Hepatocyte (in vitro differentiated cells): ENCODE measurements around the gene NT5M. TPM values are rescaled to one million over a fixed set of nuclear protein-coding genes. Genes with fewer than 3 reads are reported as not detected.

Experiments used
- DNase-seq: peaks from one replicate; pipeline ENCODE4 v3.0.0-alpha.2; 2016; ENCODE audit warnings: low spot score
- H2AFZ ChIP-seq: fragments of 200-600 bp; sonication (generic); 2 replicates; pipeline ENCODE4 v1.6.0; 2016; ENCODE audit warnings: antibody characterized with exemption, mild to moderate bottlenecking
- H3K27ac ChIP-seq: fragments of 200-600 bp; sonication (generic); 2 replicates; pipeline ENCODE4 v1.5.1; 2016; ENCODE audit warnings: mild to moderate bottlenecking
- H3K27me3 ChIP-seq: fragments of 200-600 bp; sonication (generic); 2 replicates; pipeline ENCODE4 v1.6.1; 2016
- H3K36me3 ChIP-seq: fragments of 200-600 bp; sonication (generic); replicated peaks from 2 replicates; pipeline ENCODE4 v1.5.1; 2016; ENCODE audit warnings: low read depth; ENCODE audit not compliant: insufficient read depth
- H3K4me1 ChIP-seq: fragments of 200-600 bp; sonication (generic); 2 replicates; pipeline ENCODE4 v1.5.1; 2016; ENCODE audit warnings: mild to moderate bottlenecking, moderate library complexity; ENCODE audit not compliant: insufficient read depth
- H3K4me2 ChIP-seq: fragments of 200-600 bp; sonication (generic); 2 replicates; pipeline ENCODE4 v1.6.0; 2016
- H3K4me3 ChIP-seq: fragments of 200-600 bp; sonication (generic); 2 replicates; pipeline ENCODE4 v1.5.1; 2016; ENCODE audit warnings: mild to moderate bottlenecking
- H3K79me2 ChIP-seq: fragments of 200-600 bp; sonication (generic); 2 replicates; pipeline ENCODE4 v1.6.0; 2017; ENCODE audit warnings: mild to moderate bottlenecking
- H3K9me2 ChIP-seq: fragments of 200-600 bp; sonication (generic); replicated peaks from 2 replicates; pipeline ENCODE4 v1.6.0; 2017; ENCODE audit warnings: mild to moderate bottlenecking; ENCODE audit not compliant: insufficient read depth
- H3K9me3 ChIP-seq: fragments of 200-600 bp; sonication (generic); 2 replicates; pipeline ENCODE4 v1.5.1; 2016; ENCODE audit warnings: low read depth, mild to moderate bottlenecking
- H4K20me1 ChIP-seq: fragments of 200-600 bp; sonication (generic); 2 replicates; pipeline ENCODE4 v1.6.0; 2016; ENCODE audit warnings: mild to moderate bottlenecking; ENCODE audit not compliant: insufficient read depth, poor library complexity, severe bottlenecking
- CTCF ChIP-seq: fragments of 200-600 bp; sonication (generic); IDR thresholded peaks from 2 replicates; pipeline ENCODE4 v1.5.1; 2016; ENCODE audit warnings: antibody characterized with exemption, mild to moderate bottlenecking; ENCODE audit not compliant: poor library complexity
- EZH2 ChIP-seq: fragments of 200-600 bp; sonication (generic); IDR thresholded peaks from 2 replicates; pipeline ENCODE4 v1.6.1; 2016; ENCODE audit warnings: antibody characterized with exemption, mild to moderate bottlenecking, borderline replicate concordance
- EZH2phosphoT487 ChIP-seq: fragments of 200-600 bp; sonication (generic); IDR thresholded peaks from one replicate; pipeline ENCODE4 v1.6.1; 2018; ENCODE audit warnings: antibody characterized with exemption, mild to moderate bottlenecking, low read depth, moderate library complexity; ENCODE audit not compliant: unreplicated experiment, severe bottlenecking
- WGBS: methylation state at CpG from one replicate; pipeline ENCODE4 v1.1.6; 2016; ENCODE audit warnings: low lambda C conversion rate; ENCODE audit errors: missing lambda C conversion rate; 5-methylcytosine and 5-hydroxymethylcytosine counted together
- polyA plus RNA-seq: library from polyadenylated mRNA; unstranded; fragments of >200 nt; fragmentation: Nextera tagmentation; extraction: Ambion mirVana; gene quantifications from 2 replicates; pipeline ENCODE4 v1.2.1, GENCODE V29; 2016
- total RNA-seq: library from RNA; depleted of rRNA; stranded (reverse); fragments of >200 nt; gene quantifications from 2 replicates; pipeline ENCODE4 v1.2.3, GENCODE V29; 2014

The NT5M gene
- total and polyA plus RNA-seq, 2 experiments from 2014 or later, result 3.4 to 3.5 TPM

GRCh38 chr17:17361543-17361866 lies 58.3 kb downstream of the NT5M start:
- H3K9me3 ChIP-seq, result no peaks in the 10 kb centered on the region
- H3K27me3 ChIP-seq, result no peaks in the 10 kb centered on the region
- H2AFZ ChIP-seq, result no peak overlapping the region
- no peaks in the 10 kb centered on the region for H3K36me3 ChIP-seq
- H3K9me2 ChIP-seq, result no peaks in the 10 kb centered on the region
- no peaks in the 10 kb centered on the region for H4K20me1 ChIP-seq
- TF ChIP-seq CTCF (no peak), EZH2 (no peak), EZH2phosphoT487 (no peak)
- WGBS, result 75% methylated on average over 3 of the region's 5 CpGs
- no peaks in the 10 kb centered on the region for H3K4me1 ChIP-seq
- H3K4me3 ChIP-seq, result no peak overlapping the region
- H3K79me2 ChIP-seq, result no peaks in the 10 kb centered on the region
- no peak for DNase-seq
- H3K27ac ChIP-seq, result no peak overlapping the region
- H3K4me2 ChIP-seq, result no peak overlapping the region

GRCh38 chr17:17361867-17362539 lies 58.8 kb downstream of the NT5M start:
- Histone ChIP-seq H2AFZ (no peak overlapping the region), H3K27me3 (no peaks in the 10 kb centered on the region), H3K4me3 (no peak overlapping the region), H3K4me2 (no peak overlapping the region), H3K36me3 (no peaks in the 10 kb centered on the region), H4K20me1 (no peaks in the 10 kb centered on the region), H3K79me2 (no peaks in the 10 kb centered on the region), H3K9me2 (no peaks in the 10 kb centered on the region), H3K4me1 (no peaks in the 10 kb centered on the region), H3K9me3 (no peaks in the 10 kb centered on the region), H3K27ac (no peak overlapping the region)
- TF ChIP-seq EZH2 (no peak), CTCF (no peak), EZH2phosphoT487 (no peak)
- DNase-seq, result no peak
- WGBS, result 79% methylated on average over 9 of the region's 12 CpGs

GRCh38 chr17:17362540-17362930 lies 59.4 kb downstream of the NT5M start:
- no peak overlapping the region for H3K4me3 ChIP-seq
- DNase-seq, result no peak
- H3K79me2 ChIP-seq, result no peaks in the 10 kb centered on the region
- no peaks in the 10 kb centered on the region for H3K9me3 ChIP-seq
- no peaks in the 10 kb centered on the region for H3K4me1 ChIP-seq
- H3K27ac ChIP-seq, result no peak overlapping the region
- H3K9me2 ChIP-seq, result no peaks in the 10 kb centered on the region
- 96% methylated on average over 6 of the region's 7 CpGs for WGBS
- no peaks in the 10 kb centered on the region for H3K27me3 ChIP-seq
- no peak for TF ChIP-seq EZH2
- no peak for TF ChIP-seq CTCF
- TF ChIP-seq EZH2phosphoT487, result no peak
- H2AFZ ChIP-seq, result no peak overlapping the region
- H3K36me3 ChIP-seq, result no peaks in the 10 kb centered on the region
- H4K20me1 ChIP-seq, result no peaks in the 10 kb centered on the region
- H3K4me2 ChIP-seq, result no peak overlapping the region
